Measurements from ENCODE around the gene SMIM17.

SMIM17 gene

GRCh38 chr19:56683116-56683515, 40.2 kb downstream of the SMIM17 start:
- no peaks in the 10 kb centered on the region for H3K27me3 ChIP-seq (ENCODE audit: insufficient read depth, low read length)
- H4K20me1 ChIP-seq (ENCODE audit: insufficient read depth, low read length) = no peaks in the 10 kb centered on the region
- no peaks in the 10 kb centered on the region for H3K79me2 ChIP-seq (ENCODE audit: insufficient read depth, low read length)
- no peak overlapping the region for H3K9ac ChIP-seq (ENCODE audit: low read length)
- no peaks in the 10 kb centered on the region for H3K36me3 ChIP-seq (ENCODE audit: insufficient read depth, low read length)
- no peak overlapping the region for H3K4me2 ChIP-seq (ENCODE audit: low read length)
- no peaks in the 10 kb centered on the region for H3F3A ChIP-seq (ENCODE audit: insufficient read depth, low read length)
- H3K4me3 ChIP-seq (ENCODE audit: low read depth, low read length, poor library complexity, severe bottlenecking) = no peak overlapping the region
- H3K27ac ChIP-seq (ENCODE audit: low read depth, low read length, poor library complexity, severe bottlenecking) = no peak overlapping the region
- no peak overlapping the region for H2AFZ ChIP-seq (ENCODE audit: low read length)
- H3K9me3 ChIP-seq (ENCODE audit: low read length) = no peaks in the 10 kb centered on the region
- H3K4me1 ChIP-seq (ENCODE audit: insufficient read depth, low read length, severe bottlenecking) = no peaks in the 10 kb centered on the region
- H3K9me2 ChIP-seq (ENCODE audit: low read depth, low read length) = no peaks in the 10 kb centered on the region
- TF ChIP-seq CTCF (IDR thresholded peaks at IDR 0.05; ENCODE audit: low read length) = no peak
- no peak for TF ChIP-seq EZH2 (IDR thresholded peaks at IDR 0.05; ENCODE audit: borderline replicate concordance, low read length)

- Histone ChIP-seq H3F3A (ENCODE audit: insufficient read depth, low read length) (no peaks in the 10 kb centered on the region), H3K4me2 (ENCODE audit: low read length) (no peak overlapping the region), H3K4me1 (ENCODE audit: insufficient read depth, low read length, severe bottlenecking) (no peaks in the 10 kb centered on the region), H3K27me3 (ENCODE audit: insufficient read depth, low read length) (no peaks in the 10 kb centered on the region), H3K9me3 (ENCODE audit: low read length) (no peaks in the 10 kb centered on the region), H3K36me3 (ENCODE audit: insufficient read depth, low read length) (no peaks in the 10 kb centered on the region), H3K4me3 (ENCODE audit: low read depth, low read length, poor library complexity, severe bottlenecking) (no peak overlapping the region), H2AFZ (ENCODE audit: low read length) (no peak overlapping the region), H3K9ac (ENCODE audit: low read length) (no peak overlapping the region), H3K9me2 (ENCODE audit: low read depth, low read length) (no peaks in the 10 kb centered on the region), H4K20me1 (ENCODE audit: insufficient read depth, low read length) (no peaks in the 10 kb centered on the region), H3K27ac (ENCODE audit: low read depth, low read length, poor library complexity, severe bottlenecking) (no peak overlapping the region), H3K79me2 (ENCODE audit: insufficient read depth, low read length) (no peaks in the 10 kb centered on the region)
- TF ChIP-seq CTCF (IDR thresholded peaks at IDR 0.05; ENCODE audit: low read length) = no peak
- no peak for TF ChIP-seq EZH2 (IDR thresholded peaks at IDR 0.05; ENCODE audit: borderline replicate concordance, low read length)
These were observed 44.1 kb downstream of the SMIM17 start for GRCh38 chr19:56687031-56687430.

GRCh38 chr19:56689198-56689597, 46.2 kb downstream of the SMIM17 start:
- Histone ChIP-seq H3K4me1 (ENCODE audit: insufficient read depth, low read length, severe bottlenecking) (no peaks in the 10 kb centered on the region), H2AFZ (ENCODE audit: low read length) (no peak overlapping the region), H3K36me3 (ENCODE audit: insufficient read depth, low read length) (no peaks in the 10 kb centered on the region), H3K79me2 (ENCODE audit: insufficient read depth, low read length) (no peaks in the 10 kb centered on the region), H3K27me3 (ENCODE audit: insufficient read depth, low read length) (no peaks in the 10 kb centered on the region), H3K4me2 (ENCODE audit: low read length) (no peak overlapping the region), H3K9me2 (ENCODE audit: low read depth, low read length) (no peaks in the 10 kb centered on the region), H3F3A (ENCODE audit: insufficient read depth, low read length) (no peaks in the 10 kb centered on the region), H3K27ac (ENCODE audit: low read depth, low read length, poor library complexity, severe bottlenecking) (no peak overlapping the region), H3K9ac (ENCODE audit: low read length) (no peak overlapping the region), H4K20me1 (ENCODE audit: insufficient read depth, low read length) (no peaks in the 10 kb centered on the region), H3K4me3 (ENCODE audit: low read depth, low read length, poor library complexity, severe bottlenecking) (no peak overlapping the region), H3K9me3 (ENCODE audit: low read length) (no peaks in the 10 kb centered on the region)
- TF ChIP-seq EZH2 (IDR thresholded peaks at IDR 0.05; ENCODE audit: borderline replicate concordance, low read length) (no peak), CTCF (IDR thresholded peaks at IDR 0.05; ENCODE audit: low read length) (peak; percentile 5; the same call in 1 of the 2 replicates)

Measured in OCI-LY1 (cell line).